IPS DF 4.7 (cell line): Measurements from ENCODE around the gene AGBL3.

Source experiments
- DNase-seq: peaks from one replicate; pipeline ENCODE4 v3.0.0-alpha.2; 2013; ENCODE audit warnings: low spot score; ENCODE audit errors: extremely low read depth

The AGBL3 gene

DNA sequence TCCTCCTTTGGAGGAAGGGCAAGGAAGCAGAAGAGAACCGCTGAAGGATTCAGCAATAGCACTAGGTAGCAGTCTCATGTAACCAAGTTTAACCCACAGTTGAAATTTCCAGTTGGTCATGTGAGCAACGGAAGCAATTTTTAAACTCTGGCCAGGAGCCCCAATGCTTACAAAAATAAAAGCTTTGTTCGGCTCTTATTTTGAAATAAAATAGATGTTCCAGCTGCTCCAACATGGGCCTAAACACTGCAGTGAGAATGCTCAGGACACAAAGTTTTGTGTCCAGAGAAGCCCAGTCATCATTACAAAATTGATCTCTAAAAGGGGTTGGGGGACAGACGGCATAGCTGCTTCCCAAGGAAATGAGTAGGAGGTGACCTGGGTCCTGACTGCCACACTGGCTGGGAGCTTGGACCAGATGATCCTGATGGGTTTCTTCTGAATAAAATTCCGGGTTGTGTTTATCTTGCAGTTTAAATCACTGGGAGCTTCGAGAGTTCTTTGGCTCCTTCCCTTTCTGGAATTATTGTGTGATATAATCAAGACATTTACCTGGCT is 161.1 kb downstream of the AGBL3 start:
- no peak for DNase-seq

DNA sequence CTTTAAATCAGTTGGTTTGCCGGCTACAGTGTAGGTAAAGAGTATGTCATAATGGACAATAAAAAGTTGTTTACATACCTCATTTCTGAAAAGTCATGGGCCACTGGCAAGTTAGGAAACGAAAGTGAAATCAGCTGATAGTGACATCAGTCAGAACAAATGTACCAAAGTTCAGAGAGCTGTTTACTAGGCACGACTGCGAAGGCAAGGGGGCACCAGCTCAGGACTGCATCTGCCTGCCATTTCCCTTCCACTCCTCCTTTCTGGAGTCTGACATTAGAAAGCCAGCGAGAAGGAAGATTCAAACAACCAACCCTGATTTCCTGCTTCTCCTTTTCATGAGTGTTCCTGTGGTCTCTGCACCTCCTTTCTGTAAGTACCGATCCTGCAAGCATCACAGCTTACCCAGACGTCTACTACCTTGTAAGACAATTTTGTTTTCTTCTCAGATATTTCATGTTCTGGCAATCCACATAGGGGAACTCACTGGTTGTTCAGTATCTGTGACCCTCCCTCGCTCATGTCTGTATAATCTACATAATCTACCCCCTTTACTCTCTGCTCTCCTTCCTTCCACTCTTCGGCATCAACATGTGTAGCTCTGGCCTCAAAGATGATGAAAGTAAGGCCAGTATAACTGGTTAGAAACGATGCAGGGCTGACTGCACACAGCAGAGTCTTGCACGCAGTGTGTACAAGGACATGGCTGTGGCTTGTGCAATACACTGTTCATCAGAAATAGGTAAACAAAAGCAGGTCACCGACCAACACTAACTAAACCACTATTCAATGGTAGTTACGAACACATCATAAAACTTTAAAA is 161.8 kb downstream of the AGBL3 start, which contains the start of gene TMEM140:
Gene TMEM140, plus strand, starts transcription at position 174 of the 823 bp plus-strand sequence. CDS start 16,370 bp downstream, outside the sequence.
- DNase-seq, result no peak

DNA sequence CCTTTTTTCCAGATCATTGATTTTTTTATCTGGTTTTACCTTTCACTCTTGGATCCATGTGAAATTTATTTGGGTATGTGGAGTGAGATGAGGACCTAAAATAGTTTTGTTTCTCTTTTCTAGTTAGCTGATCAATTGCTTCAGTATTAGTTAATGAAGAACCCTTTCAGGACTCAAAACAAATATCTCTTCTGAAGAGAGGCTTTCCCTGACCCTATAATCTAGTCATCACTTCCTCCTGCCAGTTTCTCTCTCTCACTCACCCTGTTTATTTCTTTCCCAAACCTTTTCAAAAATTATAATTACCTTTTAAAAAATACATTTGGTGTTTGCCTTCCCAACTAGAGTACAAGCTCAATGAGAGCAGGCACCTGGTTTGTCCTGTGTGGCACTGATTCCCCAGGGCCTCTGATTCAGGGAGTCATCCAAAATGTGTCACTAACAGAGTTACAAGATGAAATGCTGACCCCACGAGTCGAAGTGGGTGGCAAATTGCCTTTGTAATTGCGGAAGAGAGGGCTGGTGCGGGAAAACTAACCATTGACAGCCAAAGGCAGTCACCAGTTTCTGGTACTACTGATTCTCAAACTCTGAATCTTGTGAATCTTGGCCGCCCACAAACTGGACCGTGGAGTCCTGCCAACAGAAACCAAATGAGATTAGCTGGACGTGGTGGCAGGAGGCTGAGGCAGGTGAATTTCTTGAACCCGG is 163.9 kb downstream of the AGBL3 start:
- no peak for DNase-seq

DNA sequence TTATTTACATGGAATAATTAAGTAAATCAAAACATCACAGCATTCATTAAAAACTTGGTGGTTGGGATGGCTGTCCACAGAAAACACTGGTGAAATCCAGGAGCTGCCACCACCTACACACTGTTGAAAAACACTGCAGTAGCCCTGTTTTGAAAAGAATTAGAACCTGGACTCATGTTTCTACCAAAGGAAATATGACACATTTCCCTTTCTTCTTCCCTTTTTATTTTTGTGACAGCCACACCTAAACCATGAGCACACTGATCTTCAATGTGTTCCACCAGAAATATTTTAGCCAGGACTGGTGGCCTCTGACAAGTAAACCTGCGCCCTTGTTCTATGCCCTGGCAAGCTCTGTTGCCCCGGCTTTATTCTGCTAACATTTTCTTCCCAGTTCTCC is 164.8 kb downstream of the AGBL3 start:
- no peak for DNase-seq

DNA sequence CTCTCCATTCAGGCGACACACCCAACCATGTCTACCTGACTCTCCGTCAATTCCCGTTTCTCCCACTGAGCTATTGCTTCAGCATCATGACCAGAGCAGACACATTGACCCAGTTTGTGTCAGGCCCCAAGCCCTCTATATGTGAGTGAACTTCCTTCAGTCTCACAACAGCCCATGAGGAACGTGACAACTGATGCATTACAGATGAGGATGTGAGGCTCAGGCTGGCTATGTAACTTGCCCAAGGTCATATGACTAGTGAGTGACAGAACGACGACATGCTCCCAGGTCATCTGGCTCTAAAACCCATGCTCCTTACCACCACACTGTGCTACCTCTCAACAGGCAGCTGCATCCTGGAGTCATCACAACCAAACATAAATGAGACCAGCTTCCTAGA is 165.2 kb downstream of the AGBL3 start:
- DNase-seq, result no peak

DNA sequence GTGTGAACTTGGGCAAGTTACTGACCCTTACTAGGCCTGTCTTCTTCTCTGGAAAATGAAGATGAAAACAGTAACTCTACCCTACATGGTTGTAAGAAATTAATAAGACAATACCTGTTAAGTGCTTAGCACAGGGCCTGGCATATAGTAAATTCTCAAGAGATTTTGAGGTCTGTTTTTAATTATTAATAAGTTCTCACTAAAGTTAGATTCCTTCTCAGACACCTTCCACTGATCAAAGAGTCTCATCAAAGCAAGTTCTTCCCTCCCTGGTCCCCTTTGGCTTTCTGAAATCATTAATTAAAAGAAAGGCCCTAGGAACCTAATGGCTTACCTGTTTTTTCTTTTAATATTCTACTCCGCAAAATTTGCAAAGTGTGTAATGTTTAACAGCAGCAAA is 166.1 kb downstream of the AGBL3 start:
- DNase-seq, result no peak

DNA sequence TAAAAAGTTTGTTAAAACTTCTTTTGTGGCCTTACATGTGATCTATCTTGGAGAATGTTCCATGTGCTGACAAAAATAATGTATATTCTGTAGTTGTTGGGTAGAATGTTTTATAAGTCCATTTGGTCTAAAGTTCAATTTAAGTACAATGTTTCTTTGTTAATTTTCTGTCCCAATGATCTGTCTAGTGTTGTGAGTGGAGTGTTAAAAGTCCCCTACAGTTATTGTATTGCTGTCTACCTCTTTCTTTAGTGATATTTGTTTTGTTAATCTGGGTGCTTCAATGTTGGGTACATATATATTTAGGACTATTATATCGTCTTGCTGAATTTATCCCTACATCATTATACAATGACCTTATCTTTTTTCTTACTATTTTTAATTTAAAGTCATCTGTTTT is 168.4 kb downstream of the AGBL3 start:
- no peak for DNase-seq

DNA sequence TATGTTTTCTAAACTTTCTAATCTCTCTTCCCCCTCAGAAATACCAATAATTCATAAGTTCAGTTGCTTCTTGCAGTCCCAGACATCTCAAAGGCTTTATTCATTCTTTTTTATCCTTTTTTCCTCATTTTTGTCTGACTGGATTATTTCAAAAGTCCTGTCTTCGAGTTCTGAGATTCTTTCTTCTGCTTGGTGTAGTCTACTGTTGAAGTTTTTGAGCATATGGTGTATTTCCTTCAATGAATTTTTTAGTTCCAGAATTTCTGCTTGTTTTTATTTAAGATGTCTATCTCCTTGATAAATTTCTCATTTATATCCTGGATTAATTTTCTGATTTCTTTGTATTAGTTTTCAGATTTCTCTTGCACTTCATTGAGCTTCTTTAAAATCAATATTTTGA is 170.0 kb downstream of the AGBL3 start:
- DNase-seq, result no peak

DNA sequence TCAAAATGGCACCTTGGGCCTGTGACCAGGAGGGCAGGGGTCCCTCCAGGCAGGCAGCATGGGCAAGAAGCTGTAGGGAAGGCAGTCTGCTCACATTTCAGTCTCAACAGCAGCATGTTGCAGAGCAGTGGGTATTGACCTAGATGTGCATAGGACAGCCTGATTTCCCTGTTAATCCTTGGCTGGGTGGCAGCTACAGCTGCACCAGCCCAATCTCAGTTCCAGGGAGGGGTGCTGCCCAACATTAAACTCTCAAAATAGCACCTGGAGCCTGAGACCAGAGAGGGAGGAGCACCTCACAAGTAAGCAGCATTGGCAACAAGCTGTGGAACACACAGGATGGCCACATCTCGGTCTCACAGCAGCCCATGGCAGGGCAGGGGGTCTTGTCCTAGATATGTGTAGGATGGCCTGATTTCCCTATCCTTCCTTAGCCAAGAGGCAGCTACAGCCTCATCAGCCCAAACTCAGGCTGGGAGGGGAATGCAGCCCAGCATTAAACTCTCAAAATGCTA is 171.9 kb downstream of the AGBL3 start:
- DNase-seq, result no peak

DNA sequence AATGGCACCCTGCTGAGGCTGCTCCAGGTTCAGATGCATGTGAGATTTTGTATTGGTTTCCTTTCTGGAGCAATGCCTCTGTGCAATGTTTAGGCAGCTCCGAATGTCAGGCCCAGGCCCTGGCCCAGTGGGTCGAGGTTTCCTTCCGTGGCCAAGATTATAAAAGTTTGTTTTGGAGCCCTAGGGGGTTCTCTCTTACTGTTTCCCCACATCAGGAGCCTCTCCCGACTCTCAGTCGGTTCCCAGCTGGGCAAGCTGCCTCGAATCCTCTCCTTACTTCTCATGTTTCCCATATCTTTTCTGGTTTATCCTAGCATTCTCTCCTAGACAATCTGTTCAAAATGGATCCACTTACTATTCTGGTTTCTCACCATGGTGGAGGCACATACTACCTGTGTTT is 172.6 kb downstream of the AGBL3 start:
- DNase-seq, result no peak

DNA sequence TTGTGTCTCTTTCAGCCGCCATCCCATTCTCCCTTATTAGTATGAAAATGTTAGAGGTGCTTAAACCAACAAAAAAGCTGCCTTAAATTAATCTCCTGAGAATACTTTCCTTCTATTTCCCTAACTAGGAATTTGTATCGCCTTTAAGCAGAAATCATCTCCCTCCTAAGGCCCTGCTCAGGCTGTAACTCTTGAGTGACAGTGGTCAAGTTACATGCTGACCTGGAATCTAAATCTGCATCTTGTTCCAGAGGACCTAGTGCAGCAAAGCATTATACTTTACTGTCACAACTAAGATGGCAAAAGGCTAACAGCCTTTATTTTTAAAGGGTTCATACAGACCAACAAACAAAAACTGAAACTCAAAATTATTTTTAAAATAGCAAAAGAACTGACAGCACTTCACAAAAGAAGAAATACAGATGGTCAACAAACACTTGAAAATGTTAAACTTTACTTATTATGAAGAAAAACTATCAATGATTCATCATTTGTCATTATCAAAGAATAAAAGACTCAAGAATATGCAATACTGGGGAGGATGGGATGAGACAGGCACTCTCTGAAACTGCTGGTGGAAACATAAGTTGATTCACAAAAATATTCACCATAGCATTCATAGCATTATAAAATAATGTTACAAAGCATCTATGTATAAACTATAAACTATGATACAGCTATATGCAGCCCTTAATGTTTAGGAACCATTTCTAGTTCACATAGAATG is 173.2 kb downstream of the AGBL3 start:
- no peak for DNase-seq

DNA sequence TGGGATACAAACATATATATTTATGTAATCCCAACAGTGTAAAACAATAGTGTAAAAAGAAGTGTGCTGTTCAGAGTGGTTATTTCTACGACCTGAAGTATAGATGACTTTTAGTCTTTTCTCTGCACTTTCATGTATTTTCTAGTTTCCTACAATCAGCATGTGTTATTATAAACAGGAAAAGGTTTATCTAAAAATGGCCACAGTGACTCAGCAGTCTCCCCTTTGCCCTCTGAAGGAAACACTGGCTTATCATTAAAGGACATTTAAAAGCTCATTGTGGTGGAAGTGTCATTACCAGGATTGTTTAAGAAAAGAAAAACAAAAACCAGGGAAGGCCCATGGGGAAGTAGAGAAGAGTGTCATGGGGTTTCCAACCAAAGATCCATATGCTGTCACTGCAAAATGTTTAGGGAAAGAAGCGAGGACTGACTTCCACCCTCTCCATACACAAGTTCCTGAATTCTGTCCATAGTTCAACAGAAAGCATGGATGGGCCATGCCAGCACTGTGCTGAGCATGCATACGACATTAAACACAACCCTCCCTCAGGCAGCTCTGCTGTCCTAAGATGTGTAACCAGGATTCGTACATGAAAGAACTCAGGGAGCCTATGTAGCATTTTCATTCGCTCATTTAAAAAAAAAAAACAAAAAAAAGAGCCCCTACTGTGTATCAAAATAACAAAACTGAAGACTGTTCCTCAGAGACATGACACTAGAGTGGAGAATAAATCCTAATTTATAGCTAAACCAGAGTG is 174.0 kb downstream of the AGBL3 start:
- no peak for DNase-seq

DNA sequence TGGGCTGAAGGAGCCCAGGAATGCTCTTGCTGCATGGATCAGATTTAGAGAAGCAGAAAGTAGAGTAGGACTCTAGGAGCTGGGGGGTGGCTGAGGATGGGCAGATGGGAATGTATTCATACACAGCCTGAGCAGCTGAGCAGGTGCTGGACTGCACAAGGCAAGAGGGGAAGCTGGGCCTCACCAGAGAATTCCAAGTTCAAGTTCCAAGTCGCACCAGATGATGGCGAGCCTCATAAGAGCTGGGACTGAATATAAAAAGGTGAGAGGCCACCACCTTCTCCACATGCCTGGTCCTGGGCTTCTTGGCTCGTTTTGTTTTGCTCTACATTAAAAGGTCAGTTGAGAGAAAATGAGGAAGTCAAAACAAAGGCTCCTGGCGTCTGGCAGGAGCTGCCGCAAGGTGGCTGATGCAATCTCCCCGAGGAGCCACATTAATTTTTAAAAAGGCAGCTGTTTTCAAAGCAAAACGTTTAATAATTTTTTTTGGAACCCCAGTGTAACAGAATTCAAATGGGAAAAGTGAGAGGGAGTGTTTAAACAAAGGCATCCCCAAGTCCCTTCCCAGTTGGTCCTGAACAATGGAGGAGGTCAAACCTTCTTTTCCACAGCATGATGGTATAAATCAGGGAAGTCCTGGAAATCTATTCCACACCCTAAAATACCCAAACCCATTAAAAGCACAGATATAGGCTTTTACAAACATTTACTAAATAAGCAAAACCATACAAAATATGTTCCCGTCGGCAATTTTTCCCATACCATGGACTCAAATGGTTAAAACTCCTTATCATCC is 174.7 kb downstream of the AGBL3 start:
- DNase-seq, result no peak

DNA sequence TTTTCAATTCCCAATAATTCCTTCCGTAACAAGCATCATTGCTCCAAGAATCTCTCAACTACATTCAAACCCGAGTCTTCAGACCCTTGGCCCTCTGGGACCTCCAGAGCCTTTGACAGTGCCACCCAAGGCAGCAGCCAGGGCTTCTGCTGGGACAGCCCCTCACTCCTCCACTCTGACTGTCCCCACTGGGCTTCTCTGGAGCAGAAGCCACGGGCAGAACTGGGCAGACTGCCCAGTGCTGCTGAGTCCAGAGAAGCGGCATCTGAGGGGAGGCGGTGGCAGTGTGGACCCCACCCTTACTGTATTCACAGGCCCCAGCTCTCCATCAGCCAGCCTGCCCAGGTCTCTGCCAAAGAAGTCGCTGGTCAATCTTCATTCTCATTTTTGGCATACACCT is 175.4 kb downstream of the AGBL3 start:
- no peak for DNase-seq

DNA sequence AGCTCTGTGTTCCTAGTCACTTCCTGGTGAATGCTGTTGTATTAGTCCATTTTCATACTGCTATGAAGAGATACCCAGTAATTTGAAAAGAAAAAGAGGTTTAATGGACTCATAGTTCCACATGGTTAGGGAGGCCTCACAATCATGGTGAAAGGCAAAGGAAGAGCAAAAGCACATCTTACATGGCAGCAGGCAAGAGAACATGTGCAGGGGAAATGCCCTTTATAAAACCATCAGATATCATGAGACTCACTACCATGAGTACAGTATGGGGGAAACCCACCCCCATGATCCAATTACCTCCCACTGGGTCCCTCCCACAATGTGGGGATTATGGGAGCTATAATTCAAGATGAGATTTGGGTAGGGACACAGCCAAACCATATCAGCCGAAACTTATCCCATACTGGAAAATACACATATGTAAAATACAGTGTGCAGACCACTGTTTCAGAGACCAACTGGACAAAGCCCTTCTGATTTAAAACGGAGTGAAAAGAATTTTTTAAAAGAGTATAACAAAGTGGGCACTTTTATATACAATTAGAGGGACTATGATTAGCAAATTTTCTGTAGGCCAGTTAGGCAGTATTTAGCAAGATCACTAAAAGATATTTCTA is 176.2 kb downstream of the AGBL3 start:
- DNase-seq, result no peak

DNA sequence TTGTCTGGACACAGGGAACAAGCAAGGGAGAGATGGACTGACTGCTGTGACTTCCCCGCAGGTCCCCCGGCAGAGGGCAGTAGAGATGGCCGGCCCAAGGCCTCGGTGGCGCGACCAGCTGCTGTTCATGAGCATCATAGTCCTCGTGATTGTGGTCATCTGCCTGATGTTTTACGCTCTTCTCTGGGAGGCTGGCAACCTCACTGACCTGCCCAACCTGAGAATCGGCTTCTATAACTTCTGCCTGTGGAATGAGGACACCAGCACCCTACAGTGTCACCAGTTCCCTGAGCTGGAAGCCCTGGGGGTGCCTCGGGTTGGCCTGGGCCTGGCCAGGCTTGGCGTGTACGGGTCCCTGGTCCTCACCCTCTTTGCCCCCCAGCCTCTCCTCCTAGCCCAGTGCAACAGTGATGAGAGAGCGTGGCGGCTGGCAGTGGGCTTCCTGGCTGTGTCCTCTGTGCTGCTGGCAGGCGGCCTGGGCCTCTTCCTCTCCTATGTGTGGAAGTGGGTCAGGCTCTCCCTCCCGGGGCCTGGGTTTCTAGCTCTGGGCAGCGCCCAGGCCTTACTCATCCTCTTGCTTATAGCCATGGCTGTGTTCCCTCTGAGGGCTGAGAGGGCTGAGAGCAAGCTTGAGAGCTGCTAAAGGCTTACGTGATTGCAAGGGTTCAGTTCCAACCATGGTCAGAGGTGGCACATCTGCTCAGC is 178.2 kb downstream of the AGBL3 start:
- no peak for DNase-seq

DNA sequence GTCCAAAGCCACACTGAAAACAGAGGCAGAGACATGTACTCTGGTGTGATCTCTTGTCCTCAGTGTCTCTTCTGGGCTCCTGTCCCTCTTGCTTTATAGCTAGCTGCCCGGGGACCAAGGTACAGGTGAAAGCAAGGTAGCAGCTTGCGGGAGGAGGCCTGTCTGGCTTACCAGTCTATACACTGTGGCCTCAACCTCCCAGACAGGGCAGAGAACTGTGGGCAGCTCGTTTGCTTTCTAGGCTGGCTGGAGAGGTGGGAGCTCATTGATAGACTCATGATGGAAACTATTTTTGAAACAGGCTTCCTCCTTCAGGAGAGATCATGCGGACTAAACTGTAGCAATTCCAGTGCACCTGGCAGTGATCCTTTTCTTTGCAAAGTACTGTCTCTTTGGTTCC is 179.6 kb downstream of the AGBL3 start:
- no peak for DNase-seq

DNA sequence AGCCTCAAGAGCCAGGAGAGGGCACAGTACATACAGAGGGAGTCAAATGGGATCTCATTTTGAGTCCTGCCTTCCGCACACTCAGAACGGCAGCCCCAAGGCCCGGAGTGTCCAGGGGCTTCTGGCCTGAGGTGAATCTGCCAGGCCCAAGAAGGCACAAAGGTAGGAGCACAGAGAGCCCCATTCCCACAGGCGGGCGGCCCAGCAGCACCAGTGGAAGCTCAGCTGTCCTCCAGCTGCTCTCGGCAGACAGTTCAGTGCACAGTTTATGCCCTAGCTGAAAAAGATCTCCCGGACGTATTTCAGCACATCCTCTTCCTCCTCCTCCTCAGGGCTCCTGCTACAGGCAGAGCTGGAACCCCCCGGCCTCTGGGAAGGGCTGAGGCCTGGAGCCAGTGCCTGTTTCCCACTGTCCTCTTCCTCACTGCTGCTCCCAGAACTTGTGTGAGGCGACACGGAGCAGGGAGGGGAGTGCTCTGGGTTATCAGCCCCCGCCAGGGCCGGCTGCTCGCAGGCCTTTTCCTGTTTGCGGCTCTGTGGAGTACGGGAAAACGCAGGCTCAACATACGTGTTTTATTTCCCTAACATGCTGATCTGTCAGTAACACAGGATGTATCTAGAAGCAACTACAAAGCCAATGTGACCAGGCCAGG is 180.2 kb downstream of the AGBL3 start:
- DNase-seq, result no peak
